ENCODE results near the gene KDM5B.

The KDM5B gene

GRCh38 chr1:202850593-202851362, 42.6 kb upstream of the KDM5B start:
- TF ChIP-seq CTCF (IDR thresholded peaks at IDR 0.05; ENCODE audit: insufficient read depth, low read length, poor library complexity, severe bottlenecking) = no peak
- Histone ChIP-seq H3K27me3 (replicated peaks; ENCODE audit: control insufficient read depth, insufficient read depth, low read length) (no peaks in the 10 kb centered on the region), H3K36me3 (ENCODE audit: control insufficient read depth, insufficient read depth, low read length) (no peaks in the 10 kb centered on the region), H3K4me3 (replicated peaks; ENCODE audit: low read depth, low read length) (no peak overlapping the region)
- DNase-seq (ENCODE audit: extremely low read depth, insufficient read length) = peak; percentile 22

GRCh38 chr1:202848191-202848542, 39.9 kb upstream of the KDM5B start:
- peak; percentile 36 for DNase-seq (ENCODE audit: extremely low read depth, insufficient read length)
- no peak for TF ChIP-seq CTCF (IDR thresholded peaks at IDR 0.05; ENCODE audit: insufficient read depth, low read length, poor library complexity, severe bottlenecking)
- Histone ChIP-seq H3K4me3 (replicated peaks; ENCODE audit: low read depth, low read length) (no peak overlapping the region), H3K27me3 (replicated peaks; ENCODE audit: control insufficient read depth, insufficient read depth, low read length) (no peaks in the 10 kb centered on the region), H3K36me3 (ENCODE audit: control insufficient read depth, insufficient read depth, low read length) (no peaks in the 10 kb centered on the region)

- no peak for DNase-seq (ENCODE audit: extremely low read depth, insufficient read length)
- no peak for TF ChIP-seq CTCF (IDR thresholded peaks at IDR 0.05; ENCODE audit: insufficient read depth, low read length, poor library complexity, severe bottlenecking)
Measured at GRCh38 chr1:202844935-202845334, 36.7 kb upstream of the KDM5B start.

GRCh38 chr1:202844259-202844658, 36.0 kb upstream of the KDM5B start:
- Histone ChIP-seq H3K4me3 (replicated peaks; ENCODE audit: low read depth, low read length) (no peak overlapping the region), H3K36me3 (ENCODE audit: control insufficient read depth, insufficient read depth, low read length) (no peaks in the 10 kb centered on the region), H3K27me3 (replicated peaks; ENCODE audit: control insufficient read depth, insufficient read depth, low read length) (no peaks in the 10 kb centered on the region)
- no peak for DNase-seq (ENCODE audit: extremely low read depth, insufficient read length)
- no peak for TF ChIP-seq CTCF (IDR thresholded peaks at IDR 0.05; ENCODE audit: insufficient read depth, low read length, poor library complexity, severe bottlenecking)

More at GRCh38 chr1:202844935-202845334, 36.7 kb upstream of the KDM5B start:
- H3K4me3 ChIP-seq (replicated peaks; ENCODE audit: low read depth, low read length) = no peak overlapping the region
- no peaks in the 10 kb centered on the region for H3K36me3 ChIP-seq (ENCODE audit: control insufficient read depth, insufficient read depth, low read length)
- no peaks in the 10 kb centered on the region for H3K27me3 ChIP-seq (replicated peaks; ENCODE audit: control insufficient read depth, insufficient read depth, low read length)

GRCh38 chr1:202843081-202843480, 34.9 kb upstream of the KDM5B start:
- no peak for TF ChIP-seq CTCF (IDR thresholded peaks at IDR 0.05; ENCODE audit: insufficient read depth, low read length, poor library complexity, severe bottlenecking)
- DNase-seq (ENCODE audit: extremely low read depth, insufficient read length) = no peak
- Histone ChIP-seq H3K36me3 (ENCODE audit: control insufficient read depth, insufficient read depth, low read length) (no peaks in the 10 kb centered on the region), H3K4me3 (replicated peaks; ENCODE audit: low read depth, low read length) (no peak overlapping the region), H3K27me3 (replicated peaks; ENCODE audit: control insufficient read depth, insufficient read depth, low read length) (no peaks in the 10 kb centered on the region)
